Measurements from ENCODE around the gene PLA2G3. TPM values are rescaled to one million over a fixed set of nuclear protein-coding genes. Genes with fewer than 3 reads are reported as not detected.

The PLA2G3 gene
- total and polyA plus RNA-seq, 2 of the 8 experiments (the other 6 are each of a cell fraction or from before 2014, with no cell fraction given), result 18.1 to 25.9 TPM

- POLR2A ChIA-PET (ENCODE audit: partially characterized antibody), result interaction anchor here (1.1 to 1.4 kb wide), 4 partner anchors 11 to 23 kb away, joined by 3 to 8 read pairs (median 4); partner anchors contain the start of gene PLA2G3
- CTCF ChIA-PET (ENCODE audit: partially characterized antibody), result interaction anchor here (0.6 to 1.6 kb wide), 8 partner anchors 13 to 146 kb away, joined by 3 to 8 read pairs (median 4); partner anchors contain the start of gene PLA2G3
- FAIRE-seq, result no peak
- TF ChIP-seq SP2 (IDR thresholded peaks at IDR 0.05; ENCODE audit: low read length) (no peak), SUZ12 (IDR thresholded peaks at IDR 0.05; ENCODE audit: low read length) (no peak)
Measured at GRCh38 chr22:31124811-31125465, 15.4 kb downstream of the PLA2G3 start.

More at GRCh38 chr22:31124811-31125465, 15.4 kb downstream of the PLA2G3 start:
- Histone ChIP-seq H2BK12ac (ENCODE audit: low read depth, low read length) (0 out of 2 replicates have a peak overlapping the region, but pooled peaks have one; percentile 5), H4K8ac (ENCODE audit: extremely low read depth, insufficient read depth, low read length) (no peak overlapping the region; the same call in 1 of the 2 replicates), H2AK5ac (ENCODE audit: low read depth, low read length) (no peak overlapping the region), H3K27me3 (replicated peaks in 1 of 4; ENCODE audit: control insufficient read depth in 3 of 4, extremely low read depth in 1 of 4, insufficient read depth in 3 of 4, low read length in 3 of 4) (no peaks in the 10 kb centered on the region), H2BK15ac (ENCODE audit: low read length) (no peak overlapping the region), H3K27ac (ENCODE audit: low read depth, low read length) (no peak overlapping the region), H2BK20ac (ENCODE audit: low read length) (no peak overlapping the region), H3K4me2 (ENCODE audit: insufficient read depth in 1 of 2, low read depth in 2 of 2, low read length in 2 of 2) (no peak overlapping the region), H3K4ac (replicated peaks; ENCODE audit: insufficient read length, low read depth, low read length) (no peak overlapping the region), H3K14ac (ENCODE audit: insufficient read length) (no peak overlapping the region), H2BK120ac (replicated peaks; ENCODE audit: low read depth, low read length) (no peak overlapping the region), H3K4me1 (replicated peaks in 1 of 4; ENCODE audit: control insufficient read depth in 3 of 4, insufficient read depth in 4 of 4, low read length in 3 of 4) (peaks cover 0 to 29% (median 12%) of the 10 kb centered on the region in 4 experiments; a peak in 6 of 7 replicates), H3K4me3 (ENCODE audit: extremely low read depth in 1 of 4, insufficient read depth in 2 of 4, low read depth in 3 of 4, low read length in 4 of 4) (no peak overlapping the region), H3K23ac (ENCODE audit: insufficient read length) (no peak overlapping the region), H2BK5ac (ENCODE audit: low read depth, low read length) (no peak overlapping the region), H3K56ac (replicated peaks; ENCODE audit: insufficient read length, low read depth, low read length) (no peak overlapping the region), H4K91ac (replicated peaks; ENCODE audit: insufficient read length, low read length) (no peak overlapping the region), H3K23me2 (ENCODE audit: low read depth, low read length) (no peaks in the 10 kb centered on the region; the same call in 1 of the 2 replicates), H4K5ac (ENCODE audit: insufficient read length, low read depth, low read length) (no peak overlapping the region), H3K18ac (ENCODE audit: extremely low read depth, low read length) (no peak overlapping the region), H3K36me3 (ENCODE audit: control insufficient read depth in 2 of 4, insufficient read depth in 4 of 4, low read length in 3 of 4) (no peaks in the 10 kb centered on the region), H3K9ac (replicated peaks in 1 of 4; ENCODE audit: extremely low read depth in 1 of 4, low read depth in 3 of 4, low read length in 3 of 4) (no peak overlapping the region), H4K20me1 (replicated peaks in 1 of 2; ENCODE audit: control insufficient read depth in 1 of 2, insufficient read depth in 2 of 2, low read length in 2 of 2) (no peaks in the 10 kb centered on the region), H3K79me2 (ENCODE audit: control insufficient read depth in 1 of 2, insufficient read depth in 2 of 2, low read length in 2 of 2) (no peaks in the 10 kb centered on the region), H2AFZ (ENCODE audit: low read length) (no peak overlapping the region), H3K9me3 (ENCODE audit: insufficient read depth in 2 of 2, low read depth in 1 of 2, low read length in 1 of 2) (no peaks in the 10 kb centered on the region), H3K79me1 (ENCODE audit: low read depth, low read length) (no peaks in the 10 kb centered on the region)
- 86% methylated on average over 14 of the region's 14 CpGs; no CpG with 5 or more reads in 1 of the 2 experiments for WGBS, 2 experiments (ENCODE audit: extremely low coverage in 1 of 2, insufficient coverage in 1 of 2, insufficient read length in 1 of 2, insufficient replicate concordance in 2 of 2, low coverage in 1 of 2, low lambda C conversion rate in 2 of 2, missing lambda C conversion rate in 1 of 2)
- no peak for DNase-seq (ENCODE audit: low read depth in 1 of 2, low spot score in 2 of 2)

All from H1 (cell line).